Muscle of leg (tissue), 11 donors: Measurements from ENCODE around the gene TFPT. TPM values are rescaled to one million over a fixed set of nuclear protein-coding genes. Genes with fewer than 3 reads are reported as not detected.

Experiments
- DNase-seq: peaks from one replicate; pipeline ENCODE4 v3.0.0; 2013
- H3K27ac ChIP-seq: one replicate; pipeline ENCODE4 v1.5.1; 2013; ENCODE audit warnings: mild to moderate bottlenecking, low read length, control low read depth
- H3K27me3 ChIP-seq: one replicate; pipeline ENCODE4 v1.6.1; 2013; ENCODE audit warnings: low read length; ENCODE audit not compliant: control insufficient read depth, insufficient read depth
- H3K36me3 ChIP-seq: one replicate; pipeline ENCODE4 v1.6.1; 2013; ENCODE audit warnings: low read length; ENCODE audit not compliant: control insufficient read depth, insufficient read depth
- H3K4me1 ChIP-seq: one replicate; pipeline ENCODE4 v1.6.1; 2013; ENCODE audit warnings: low read length; ENCODE audit not compliant: control insufficient read depth, insufficient read depth
- H3K4me3 ChIP-seq: one replicate; pipeline ENCODE4 v1.5.1; 2013; ENCODE audit warnings: low read length, control low read depth
- H3K9me3 ChIP-seq: replicated peaks from 2 replicates; pipeline ENCODE4 v1.6.1; 2013; ENCODE audit warnings: low read depth, low read length; ENCODE audit not compliant: control insufficient read depth
- WGBS: methylation state at CpG from one replicate; pipeline ENCODE4 v1.1.5; 2013; ENCODE audit warnings: missing lambda C conversion rate; ENCODE audit not compliant: insufficient coverage; 5-methylcytosine and 5-hydroxymethylcytosine counted together
- polyA plus RNA-seq, 8 donors: library from polyadenylated mRNA; unstranded; fragments of 120-200 nt; gene quantifications; one replicate each; pipeline versions ENCODE4 v1.2.1 to v1.2.3, GENCODE V29; 2013; ENCODE audit warnings: inconsistent platforms in 1 of 8, low replicate concordance in 1 of 8; ENCODE audit not compliant: insufficient read length in 8 of 8, insufficient read depth in 1 of 8
- total RNA-seq: library from RNA; stranded (reverse); fragments of 120-200 nt; gene quantifications from one replicate; pipeline ENCODE4 v1.2.4, GENCODE V29; 2013

The TFPT gene
- total and polyA plus RNA-seq, 9 donors = 15.1 to 18.4 (median 17.1) TPM

- Histone ChIP-seq H3K27me3 (no peaks in the 10 kb centered on the region), H3K4me3 (no peak overlapping the region), H3K9me3 (no peaks in the 10 kb centered on the region), H3K36me3 (peaks cover 91% of the 10 kb centered on the region), H3K4me1 (no peaks in the 10 kb centered on the region), H3K27ac (no peak overlapping the region)
- WGBS = 91% methylated on average over 19 of the region's 19 CpGs
- DNase-seq = no peak
These were observed 8.9 kb upstream of the TFPT start for GRCh38 chr19:54124393-54124792.

DNA sequence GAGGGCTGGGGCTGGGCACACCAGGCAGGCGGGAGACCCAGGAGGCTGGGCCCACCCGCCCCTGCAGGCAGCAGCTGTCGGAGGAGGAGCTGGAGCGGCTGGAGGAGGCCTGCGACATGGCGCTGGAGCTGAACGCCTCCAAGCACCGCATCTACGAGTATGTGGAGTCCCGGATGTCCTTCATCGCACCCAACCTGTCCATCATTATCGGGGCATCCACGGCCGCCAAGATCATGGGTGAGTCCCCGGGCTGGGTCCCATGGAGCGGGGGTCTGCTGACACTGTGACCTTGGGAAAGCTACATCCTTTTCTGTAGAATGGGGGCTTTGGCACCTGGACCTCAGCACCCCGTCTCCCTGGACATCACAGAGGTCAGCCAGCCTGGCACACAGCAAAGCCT, 8.2 kb upstream of the TFPT start:
- Histone ChIP-seq H3K9me3 (no peaks in the 10 kb centered on the region), H3K27me3 (no peaks in the 10 kb centered on the region), H3K4me1 (no peaks in the 10 kb centered on the region), H3K4me3 (no peak overlapping the region), H3K27ac (no peak overlapping the region), H3K36me3 (peaks cover 85% of the 10 kb centered on the region)
- 88% methylated on average over 15 of the region's 17 CpGs for WGBS
- no peak for DNase-seq

DNA sequence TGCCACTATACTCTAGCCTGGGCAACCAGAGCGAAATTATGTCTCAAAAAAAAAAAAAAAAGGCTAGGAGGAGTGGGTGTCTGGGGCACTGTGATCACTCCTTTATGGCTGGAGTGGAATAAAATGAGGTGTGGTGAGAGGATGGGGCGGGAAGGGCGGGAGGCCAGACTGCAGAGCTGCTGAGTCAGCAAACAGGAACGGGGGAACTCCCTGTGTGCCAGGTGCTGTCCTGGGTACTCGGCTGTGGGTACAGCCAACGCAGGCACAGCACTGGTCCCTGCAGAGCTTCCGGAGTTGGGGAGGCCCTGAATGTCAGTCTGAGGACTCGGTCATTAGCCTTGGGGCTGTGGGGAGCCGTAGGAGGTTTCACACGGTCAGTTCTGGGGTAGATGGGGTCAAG, 5.8 kb upstream of the TFPT start:
- H3K36me3 ChIP-seq = peaks cover 74% of the 10 kb centered on the region

GRCh38 chr19:54114340-54115108, 933 bp downstream of the TFPT start:
- H3K27ac ChIP-seq = peak overlapping the region; percentile 97
- H3K4me1 ChIP-seq = peaks cover 19% of the 10 kb centered on the region
- H3K36me3 ChIP-seq = peaks cover 30% of the 10 kb centered on the region
- H3K4me3 ChIP-seq = peak overlapping the region; percentile 89
- H3K27me3 ChIP-seq = no peaks in the 10 kb centered on the region
- WGBS = 19% methylated on average over 28 of the region's 28 CpGs
- no peaks in the 10 kb centered on the region for H3K9me3 ChIP-seq
- DNase-seq = peak; percentile 45

More for the DNA sequence above, 5.8 kb upstream of the TFPT start:
- WGBS = 96% methylated on average over 7 of the region's 10 CpGs
- Histone ChIP-seq H3K4me3 (no peak overlapping the region), H3K27ac (no peak overlapping the region), H3K27me3 (no peaks in the 10 kb centered on the region), H3K9me3 (no peaks in the 10 kb centered on the region), H3K4me1 (peaks cover 4% of the 10 kb centered on the region)
- DNase-seq = no peak

DNA sequence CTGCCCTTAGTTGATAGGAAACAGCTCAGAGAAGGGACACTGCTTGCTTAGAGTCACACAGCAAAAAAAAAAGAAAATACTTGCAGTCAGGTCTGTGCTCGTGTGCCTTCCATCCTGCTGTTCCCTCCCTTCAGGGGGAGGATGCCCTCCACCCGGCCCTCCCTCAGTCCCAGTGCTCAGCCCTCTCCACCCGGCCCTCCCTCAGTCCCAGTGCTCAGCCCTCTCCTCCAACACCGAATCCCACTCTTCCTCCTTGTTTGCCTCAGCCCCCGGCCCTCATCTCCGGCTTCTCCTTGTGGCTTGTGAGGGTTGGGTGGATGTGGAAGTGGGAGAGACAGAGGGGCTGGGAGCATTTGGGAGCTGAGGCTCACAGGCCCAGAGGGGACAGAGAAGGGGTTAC, 5.8 kb downstream of the TFPT start:
- peaks cover 60% of the 10 kb centered on the region for H3K36me3 ChIP-seq
- H3K4me1 ChIP-seq = peaks cover 9% of the 10 kb centered on the region
- H3K9me3 ChIP-seq = no peaks in the 10 kb centered on the region
- 42% methylated on average over 3 of the region's 6 CpGs for WGBS
- no peak overlapping the region for H3K27ac ChIP-seq
- DNase-seq = no peak
- H3K27me3 ChIP-seq = no peaks in the 10 kb centered on the region
- no peak overlapping the region for H3K4me3 ChIP-seq

DNA sequence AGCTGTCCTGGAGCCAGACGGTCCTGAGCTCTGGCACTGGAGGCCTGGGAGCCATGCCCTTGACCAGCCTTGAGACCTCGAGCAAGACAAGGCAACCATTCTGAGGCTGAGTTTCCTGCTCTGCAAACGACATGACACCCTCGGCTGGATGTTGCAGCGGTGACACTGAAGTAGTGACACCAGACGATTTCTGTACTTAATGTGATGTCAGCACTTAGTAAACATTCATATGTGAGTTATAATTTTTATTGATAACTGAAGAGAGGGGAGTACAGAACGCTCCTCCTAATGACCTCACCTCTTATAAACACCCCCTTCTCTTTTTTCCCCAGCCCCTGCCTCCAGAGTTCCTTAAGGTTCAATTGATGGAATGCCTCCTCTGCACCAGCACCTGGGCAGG, 7.0 kb downstream of the TFPT start:
- Histone ChIP-seq H3K4me3 (no peak overlapping the region), H3K4me1 (peaks cover under 1% of the 10 kb centered on the region), H3K27ac (no peak overlapping the region), H3K9me3 (no peaks in the 10 kb centered on the region), H3K36me3 (peaks cover 60% of the 10 kb centered on the region), H3K27me3 (no peaks in the 10 kb centered on the region)
- DNase-seq = no peak
- WGBS = 71% methylated on average over 2 of the region's 7 CpGs

- Histone ChIP-seq H3K27me3 (no peaks in the 10 kb centered on the region), H3K36me3 (peaks cover 60% of the 10 kb centered on the region), H3K4me1 (peaks cover 4% of the 10 kb centered on the region), H3K9me3 (no peaks in the 10 kb centered on the region), H3K4me3 (no peak overlapping the region), H3K27ac (no peak overlapping the region)
- no peak for DNase-seq
- 69% methylated on average over 17 of the region's 21 CpGs for WGBS
These were observed 7.5 kb downstream of the TFPT start for GRCh38 chr19:54107876-54108490.

DNA sequence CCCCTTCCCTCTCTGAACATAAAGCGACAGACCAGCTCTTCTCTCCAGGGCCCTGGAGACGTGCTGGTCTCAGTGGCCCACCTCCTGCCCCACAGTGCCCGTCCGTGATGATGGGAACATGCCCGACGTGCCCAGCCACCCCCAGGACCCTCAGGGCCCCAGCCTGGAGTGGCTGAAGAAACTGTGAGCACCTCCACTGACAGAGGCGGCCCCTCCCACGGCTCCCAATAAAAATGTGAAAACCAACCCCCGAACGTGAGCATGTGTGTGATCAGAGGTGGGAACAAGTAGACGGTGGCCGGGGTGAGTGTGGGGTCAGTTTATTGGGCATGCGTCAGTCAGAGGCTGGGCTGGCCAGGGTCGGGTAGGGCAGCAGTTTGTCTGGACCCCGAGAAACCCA, 8.7 kb downstream of the TFPT start:
- Histone ChIP-seq H3K4me1 (peaks cover 7% of the 10 kb centered on the region), H3K9me3 (no peaks in the 10 kb centered on the region), H3K4me3 (no peak overlapping the region), H3K36me3 (peaks cover 60% of the 10 kb centered on the region), H3K27me3 (no peaks in the 10 kb centered on the region), H3K27ac (no peak overlapping the region)
- WGBS = 71% methylated on average over 11 of the region's 15 CpGs
- DNase-seq = no peak

- Histone ChIP-seq H3K36me3 (peaks cover 57% of the 10 kb centered on the region), H3K9me3 (no peaks in the 10 kb centered on the region)
- 89% methylated on average over 6 of the region's 10 CpGs for WGBS
These were observed 9.7 kb downstream of the TFPT start for GRCh38 chr19:54105796-54106195.

DNA sequence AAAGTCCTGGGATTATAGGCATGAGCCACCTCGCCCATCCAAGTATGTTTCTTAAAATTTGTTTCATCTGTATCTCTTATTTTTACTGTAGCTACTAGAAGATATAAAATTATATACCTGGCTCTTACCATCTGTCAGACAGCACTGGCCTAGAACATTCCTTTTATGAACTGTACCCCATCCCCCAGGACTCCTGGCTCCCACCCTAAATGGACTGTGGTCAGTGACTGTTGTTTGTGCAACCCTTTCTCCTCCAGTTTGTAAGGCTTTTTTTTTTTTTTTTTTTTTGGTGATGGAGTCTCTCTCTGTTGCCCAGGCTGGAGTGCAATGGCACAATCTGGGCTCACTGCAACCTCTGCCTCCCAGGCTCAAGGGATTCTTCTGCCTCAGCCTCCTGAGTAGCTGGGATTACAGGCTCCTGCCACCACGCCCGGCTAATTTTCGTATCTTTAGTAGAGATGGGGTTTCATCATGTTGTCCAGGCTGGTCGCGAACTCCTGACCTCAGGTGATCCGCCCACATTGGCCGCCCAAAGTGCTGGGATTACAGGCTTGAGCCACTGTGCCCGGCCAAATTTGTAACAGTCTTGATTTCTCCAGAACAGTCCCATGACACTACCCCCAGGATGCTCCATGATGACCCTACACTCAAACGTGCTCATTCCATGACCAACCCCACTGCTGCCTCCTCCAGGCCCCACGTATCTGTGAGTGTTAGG, 10.3 kb downstream of the TFPT start:
- peaks cover 51% of the 10 kb centered on the region for H3K36me3 ChIP-seq
- H3K9me3 ChIP-seq = no peaks in the 10 kb centered on the region
- no peaks in the 10 kb centered on the region for H3K27me3 ChIP-seq
- no peak overlapping the region for H3K27ac ChIP-seq
- H3K4me1 ChIP-seq = peaks cover 7% of the 10 kb centered on the region
- WGBS = 87% methylated on average over 9 of the region's 11 CpGs
- H3K4me3 ChIP-seq = no peak overlapping the region
- no peak for DNase-seq

More at GRCh38 chr19:54105796-54106195, 9.7 kb downstream of the TFPT start:
- no peak overlapping the region for H3K4me3 ChIP-seq
- H3K27ac ChIP-seq = no peak overlapping the region
- DNase-seq = no peak
- peaks cover 7% of the 10 kb centered on the region for H3K4me1 ChIP-seq
- no peaks in the 10 kb centered on the region for H3K27me3 ChIP-seq
